ENCODE measurements around the gene CDK14. TPM values are rescaled to one million over a fixed set of nuclear protein-coding genes. Genes with fewer than 3 reads are reported as not detected.

The CDK14 gene
- total and polyA plus RNA-seq, 8 donors = 0.58 to 43.9 (median 12.2) TPM

GRCh38 chr7:91043924-91044645, 448.0 kb downstream of the CDK14 start:
- H3K27me3 ChIP-seq = no peaks in the 10 kb centered on the region
- TF ChIP-seq EP300 (IDR thresholded peaks at IDR 0.05) (no peak), POLR2AphosphoS5 (IDR thresholded peaks at IDR 0.05) (no peak), POLR2A (IDR thresholded peaks at IDR 0.05) (no peak), CTCF (IDR thresholded peaks at IDR 0.05) (no peak)
- WGBS, 5 donors = 86 to 93% (median 90%) methylated on average over 6 of the region's 6 CpGs
- H3K4me3 ChIP-seq = no peak overlapping the region
- H3K4me1 ChIP-seq = no peaks in the 10 kb centered on the region
- intact Hi-C loops (cut with DNase I; ENCODE audit: low total_unique reads) = no loop called here
- DNase-seq = no peak
- H3K9me3 ChIP-seq = no peaks in the 10 kb centered on the region
- no peaks in the 10 kb centered on the region for H3K36me3 ChIP-seq
- no peak overlapping the region for H3K27ac ChIP-seq

- TF ChIP-seq EP300 (IDR thresholded peaks at IDR 0.05) = no peak
- TF ChIP-seq CTCF (IDR thresholded peaks at IDR 0.05) = no peak
- no peak for TF ChIP-seq POLR2A (IDR thresholded peaks at IDR 0.05)
- no peak for TF ChIP-seq POLR2AphosphoS5 (IDR thresholded peaks at IDR 0.05)
- intact Hi-C loops (cut with DNase I; ENCODE audit: low total_unique reads) = no loop called here
- Histone ChIP-seq H3K27ac (no peak overlapping the region), H3K4me1 (no peaks in the 10 kb centered on the region), H3K36me3 (no peaks in the 10 kb centered on the region), H3K4me3 (no peak overlapping the region), H3K9me3 (no peaks in the 10 kb centered on the region), H3K27me3 (no peaks in the 10 kb centered on the region)
- 57 to 90% (median 78%) methylated on average over 1 of the region's 1 CpG for WGBS, 5 donors
- DNase-seq = peak in 1 of 2 donors; percentile 42
Measured at GRCh38 chr7:91045606-91046005, 449.5 kb downstream of the CDK14 start.

DNA sequence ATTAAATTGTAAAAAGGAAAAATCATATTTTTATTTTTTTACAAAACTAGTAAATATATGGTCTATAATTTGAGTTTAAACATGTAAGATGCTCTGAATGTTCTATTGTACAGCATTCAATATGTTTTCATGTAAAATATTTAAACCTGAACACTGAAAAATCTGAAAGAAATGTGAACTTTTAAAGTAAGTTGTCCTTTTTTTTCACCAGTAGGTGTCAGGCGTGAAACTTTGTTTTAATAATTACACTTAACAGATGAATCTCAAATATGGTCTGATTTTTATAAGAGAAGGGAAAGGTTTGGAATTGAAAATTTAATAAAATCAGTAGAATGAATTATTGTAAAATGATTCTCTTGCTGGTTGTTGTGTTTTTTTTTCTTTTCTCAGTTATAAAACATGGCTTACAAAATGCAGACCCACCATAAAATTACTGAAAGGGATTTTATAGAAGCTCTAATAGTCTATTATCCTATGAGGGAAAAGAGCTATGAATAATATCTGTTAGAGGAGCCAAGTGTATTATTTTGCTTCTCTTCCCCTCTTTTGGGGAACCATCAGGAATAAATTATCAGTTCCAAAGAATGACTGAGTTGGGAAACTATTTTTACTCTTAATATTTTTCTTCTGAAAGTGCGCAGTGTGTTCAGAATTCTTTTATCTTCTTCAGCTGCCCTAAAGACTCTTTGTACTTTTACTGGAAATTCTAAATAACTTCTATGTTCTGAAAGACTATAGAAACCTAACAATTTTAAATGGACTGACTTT, 450.4 kb downstream of the CDK14 start:
- Histone ChIP-seq H3K9me3 (no peaks in the 10 kb centered on the region), H3K36me3 (no peaks in the 10 kb centered on the region), H3K27ac (no peak overlapping the region), H3K4me3 (no peak overlapping the region), H3K27me3 (no peaks in the 10 kb centered on the region), H3K4me1 (no peaks in the 10 kb centered on the region)
- TF ChIP-seq POLR2AphosphoS5 (IDR thresholded peaks at IDR 0.05) (no peak), CTCF (IDR thresholded peaks at IDR 0.05) (no peak), EP300 (IDR thresholded peaks at IDR 0.05) (no peak), POLR2A (IDR thresholded peaks at IDR 0.05) (no peak)
- intact Hi-C loops (cut with DNase I; ENCODE audit: low total_unique reads) = no loop called here
- 76 to 88% (median 83%) methylated on average over 2 of the region's 2 CpGs for WGBS, 5 donors
- no peak for DNase-seq

GRCh38 chr7:91047636-91048035, 451.5 kb downstream of the CDK14 start:
- DNase-seq = no peak
- 92 to 97% (median 94%) methylated on average over 2 of the region's 2 CpGs for WGBS, 5 donors
- H3K4me1 ChIP-seq = no peaks in the 10 kb centered on the region
- H3K36me3 ChIP-seq = no peaks in the 10 kb centered on the region
- no peak overlapping the region for H3K4me3 ChIP-seq
- no peak for TF ChIP-seq POLR2AphosphoS5 (IDR thresholded peaks at IDR 0.05)
- no peaks in the 10 kb centered on the region for H3K9me3 ChIP-seq
- H3K27ac ChIP-seq = no peak overlapping the region
- intact Hi-C loops (cut with DNase I; ENCODE audit: low total_unique reads) = no loop called here
- no peaks in the 10 kb centered on the region for H3K27me3 ChIP-seq

Measured in stomach (tissue), 9 donors.